Activated CD8-positive, alpha-beta T cell treated with anti-CD3 and anti-CD28 coated beads for 36 hours (primary cell): ENCODE data around the gene SLC50A1. TPM values are rescaled to one million over a fixed set of nuclear protein-coding genes. Genes with fewer than 3 reads are reported as not detected.

Experiments used
- ATAC-seq: fragments of 200-7000 bp; cut with Tn5 transposase; one replicate; pipeline ENCODE4 v1.10.0; 2021; ENCODE audit warnings: mild to moderate bottlenecking, moderate library complexity
- CTCF ChIA-PET: fragments of 350-600 bp; sonication (Branson Sonifier 250); formaldehyde crosslinking; loops from one replicate; lab custom pipeline; 2021; ENCODE audit warnings: antibody characterized with exemption; lab: Charles Lee
- POLR2A ChIA-PET: fragments of 350-600 bp; sonication (Branson Sonifier 250); formaldehyde crosslinking; loops from one replicate; lab custom pipeline; 2021; ENCODE audit warnings: antibody characterized with exemption; lab: Charles Lee
- DNase-seq: peaks from one replicate; pipeline ENCODE4 v3.0.0-alpha.2; 2020
- H3K27ac Mint-ChIP-seq: one replicate; pipeline ENCODE4 v1.8.0; 2021; ENCODE audit warnings: mild to moderate bottlenecking, mixed read lengths
- H3K27me3 Mint-ChIP-seq: one replicate; pipeline ENCODE4 v1.8.0; 2021; ENCODE audit warnings: mixed read lengths
- H3K36me3 Mint-ChIP-seq: one replicate; pipeline ENCODE4 v1.8.0; 2021; ENCODE audit warnings: low read depth, mixed read lengths
- H3K4me1 Mint-ChIP-seq: one replicate; pipeline ENCODE4 v1.8.0; 2021; ENCODE audit warnings: low read depth, mixed read lengths
- H3K4me3 Mint-ChIP-seq: one replicate; pipeline ENCODE4 v1.8.0; 2021; ENCODE audit warnings: mild to moderate bottlenecking, moderate library complexity, mixed read lengths
- H3K9me3 Mint-ChIP-seq: one replicate; pipeline ENCODE4 v1.8.0; 2021; ENCODE audit warnings: mixed read lengths
- intact Hi-C: fragments of 100-400 bp; cut with micrococcal nuclease; formaldehyde crosslinking; loops from one replicate; pipeline ENCODE4 v1.10.0; 2022
- total RNA-seq, 2 experiments: library from RNA; stranded (reverse); gene quantifications; one replicate each; pipeline ENCODE4 v1.2.3, GENCODE V29; 2021
- TF ChIP-seq, protein P1 (sequence below): fragments of 200-600 bp; IDR thresholded peaks from one replicate; pipeline ENCODE4 v1.8.0; 2022; ENCODE audit warnings: antibody characterized with exemption, mild to moderate bottlenecking

Gene SLC50A1
- total RNA-seq, 2 experiments from 2014 or later = 59.7 to 64.0 TPM

- ChIA-PET CTCF (interaction anchor here (1.2 to 5.1 kb wide), 6 partner anchors 36 to 46 kb away, joined by 3 to 31 read pairs (median 7); partner anchors contain the start of gene KRTCAP2), POLR2A (interaction anchor here (1.1 kb wide), 1 partner anchor 61 kb away, joined by 3 read pairs; no protein-coding TSS in a partner anchor)
- Mint-ChIP-seq H3K36me3 (peaks cover 2% of the 10 kb centered on the region), H3K27me3 (peaks cover 17% of the 10 kb centered on the region), H3K4me1 (peaks cover 41% of the 10 kb centered on the region), H3K4me3 (no peak overlapping the region), H3K27ac (no peak overlapping the region), H3K9me3 (no peaks in the 10 kb centered on the region)
- intact Hi-C loops = no loop called here
- no peak for ATAC-seq
- no peak for DNase-seq
- TF ChIP-seq, protein P1, sequence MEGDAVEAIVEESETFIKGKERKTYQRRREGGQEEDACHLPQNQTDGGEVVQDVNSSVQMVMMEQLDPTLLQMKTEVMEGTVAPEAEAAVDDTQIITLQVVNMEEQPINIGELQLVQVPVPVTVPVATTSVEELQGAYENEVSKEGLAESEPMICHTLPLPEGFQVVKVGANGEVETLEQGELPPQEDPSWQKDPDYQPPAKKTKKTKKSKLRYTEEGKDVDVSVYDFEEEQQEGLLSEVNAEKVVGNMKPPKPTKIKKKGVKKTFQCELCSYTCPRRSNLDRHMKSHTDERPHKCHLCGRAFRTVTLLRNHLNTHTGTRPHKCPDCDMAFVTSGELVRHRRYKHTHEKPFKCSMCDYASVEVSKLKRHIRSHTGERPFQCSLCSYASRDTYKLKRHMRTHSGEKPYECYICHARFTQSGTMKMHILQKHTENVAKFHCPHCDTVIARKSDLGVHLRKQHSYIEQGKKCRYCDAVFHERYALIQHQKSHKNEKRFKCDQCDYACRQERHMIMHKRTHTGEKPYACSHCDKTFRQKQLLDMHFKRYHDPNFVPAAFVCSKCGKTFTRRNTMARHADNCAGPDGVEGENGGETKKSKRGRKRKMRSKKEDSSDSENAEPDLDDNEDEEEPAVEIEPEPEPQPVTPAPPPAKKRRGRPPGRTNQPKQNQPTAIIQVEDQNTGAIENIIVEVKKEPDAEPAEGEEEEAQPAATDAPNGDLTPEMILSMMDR = no peak
Observed at GRCh38 chr1:155131285-155131684, 4.4 kb upstream of the SLC50A1 start.

GRCh38 chr1:155131856-155132255, 3.8 kb upstream of the SLC50A1 start:
- TF ChIP-seq, protein P1 = no peak
- CTCF ChIA-PET = interaction anchor here (1.2 to 9.3 kb wide), 6 partner anchors 36 to 46 kb away, joined by 3 to 69 read pairs (median 13); partner anchors contain the start of genes KRTCAP2 and TRIM46
- H3K9me3 Mint-ChIP-seq = no peaks in the 10 kb centered on the region
- peaks cover 14% of the 10 kb centered on the region for H3K27me3 Mint-ChIP-seq
- H3K36me3 Mint-ChIP-seq = peaks cover 4% of the 10 kb centered on the region
- peaks cover 38% of the 10 kb centered on the region for H3K4me1 Mint-ChIP-seq
- DNase-seq = no peak
- no peak for ATAC-seq
- H3K27ac Mint-ChIP-seq = no peak overlapping the region
- intact Hi-C loops = no loop called here
- no peak overlapping the region for H3K4me3 Mint-ChIP-seq
- POLR2A ChIA-PET = interaction anchor here (1.1 kb wide), 1 partner anchor 60 kb away, joined by 3 read pairs; no protein-coding TSS in a partner anchor

DNA sequence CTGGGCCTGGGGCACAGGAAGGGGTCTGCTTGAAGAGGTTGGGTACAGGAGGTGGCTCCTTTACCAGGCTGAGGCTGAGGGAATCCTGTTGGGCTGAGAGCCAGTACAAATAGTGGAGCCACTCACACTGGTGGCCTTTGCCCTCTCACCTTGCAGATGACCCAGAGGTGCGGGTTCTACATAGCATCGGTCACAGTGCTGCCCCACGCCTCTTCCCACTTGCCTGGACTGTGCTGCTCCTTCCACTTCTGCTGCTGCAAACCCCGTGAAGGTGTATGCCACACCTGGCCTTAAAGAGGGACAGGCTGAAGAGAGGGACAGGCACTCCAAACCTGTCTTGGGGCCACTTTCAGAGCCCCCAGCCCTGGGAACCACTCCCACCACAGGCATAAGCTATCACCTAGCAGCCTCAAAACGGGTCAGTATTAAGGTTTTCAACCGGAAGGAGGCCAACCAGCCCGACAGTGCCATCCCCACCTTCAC, 1.8 kb upstream of the SLC50A1 start:
- ATAC-seq (no peak), DNase-seq (no peak)
- ChIA-PET CTCF (interaction anchor here (1.2 to 9.3 kb wide), 5 partner anchors 34 to 60 kb away, joined by 3 to 69 read pairs (median 15); partner anchors contain the start of genes KRTCAP2 and TRIM46), POLR2A (interaction anchor here (1.4 kb wide), 2 partner anchors 13 to 49 kb away, joined by 4 to 6 read pairs; no protein-coding TSS in a partner anchor)
- intact Hi-C loops = no loop called here
- Mint-ChIP-seq H3K9me3 (no peaks in the 10 kb centered on the region), H3K27me3 (no peaks in the 10 kb centered on the region), H3K36me3 (peaks cover 23% of the 10 kb centered on the region), H3K27ac (no peak overlapping the region), H3K4me3 (no peak overlapping the region), H3K4me1 (peaks cover 40% of the 10 kb centered on the region)
- TF ChIP-seq, protein P1 = no peak

DNA sequence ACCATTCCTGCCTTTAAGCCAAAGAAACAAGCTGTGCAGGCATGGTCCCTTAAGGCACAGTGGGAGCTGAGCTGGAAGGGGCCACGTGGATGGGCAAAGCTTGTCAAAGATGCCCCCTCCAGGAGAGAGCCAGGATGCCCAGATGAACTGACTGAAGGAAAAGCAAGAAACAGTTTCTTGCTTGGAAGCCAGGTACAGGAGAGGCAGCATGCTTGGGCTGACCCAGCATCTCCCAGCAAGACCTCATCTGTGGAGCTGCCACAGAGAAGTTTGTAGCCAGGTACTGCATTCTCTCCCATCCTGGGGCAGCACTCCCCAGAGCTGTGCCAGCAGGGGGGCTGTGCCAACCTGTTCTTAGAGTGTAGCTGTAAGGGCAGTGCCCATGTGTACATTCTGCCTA, 1.3 kb upstream of the SLC50A1 start:
- Mint-ChIP-seq H3K4me1 (peaks cover 37% of the 10 kb centered on the region), H3K27me3 (no peaks in the 10 kb centered on the region), H3K36me3 (peaks cover 25% of the 10 kb centered on the region), H3K27ac (peak overlapping the region; percentile 99), H3K4me3 (peak overlapping the region; percentile 99), H3K9me3 (no peaks in the 10 kb centered on the region)
- ChIA-PET POLR2A (interaction anchor here (0.8 to 1.4 kb wide), 3 partner anchors 13 to 49 kb away, joined by 4 to 6 read pairs (median 4); no protein-coding TSS in a partner anchor), CTCF (interaction anchor here (1.2 to 9.3 kb wide), 5 partner anchors 34 to 60 kb away, joined by 3 to 69 read pairs (median 15); partner anchors contain the start of genes KRTCAP2 and TRIM46)
- TF ChIP-seq, protein P1 = no peak
- intact Hi-C loops = no loop called here
- DNase-seq (no peak), ATAC-seq (no peak)
